ENCODE measurements around the gene IDI1. TPM values are rescaled to one million over a fixed set of nuclear protein-coding genes. Genes with fewer than 3 reads are reported as not detected.

The IDI1 gene
- 112 and 135 TPM in 2 replicates for total RNA-seq

DNA sequence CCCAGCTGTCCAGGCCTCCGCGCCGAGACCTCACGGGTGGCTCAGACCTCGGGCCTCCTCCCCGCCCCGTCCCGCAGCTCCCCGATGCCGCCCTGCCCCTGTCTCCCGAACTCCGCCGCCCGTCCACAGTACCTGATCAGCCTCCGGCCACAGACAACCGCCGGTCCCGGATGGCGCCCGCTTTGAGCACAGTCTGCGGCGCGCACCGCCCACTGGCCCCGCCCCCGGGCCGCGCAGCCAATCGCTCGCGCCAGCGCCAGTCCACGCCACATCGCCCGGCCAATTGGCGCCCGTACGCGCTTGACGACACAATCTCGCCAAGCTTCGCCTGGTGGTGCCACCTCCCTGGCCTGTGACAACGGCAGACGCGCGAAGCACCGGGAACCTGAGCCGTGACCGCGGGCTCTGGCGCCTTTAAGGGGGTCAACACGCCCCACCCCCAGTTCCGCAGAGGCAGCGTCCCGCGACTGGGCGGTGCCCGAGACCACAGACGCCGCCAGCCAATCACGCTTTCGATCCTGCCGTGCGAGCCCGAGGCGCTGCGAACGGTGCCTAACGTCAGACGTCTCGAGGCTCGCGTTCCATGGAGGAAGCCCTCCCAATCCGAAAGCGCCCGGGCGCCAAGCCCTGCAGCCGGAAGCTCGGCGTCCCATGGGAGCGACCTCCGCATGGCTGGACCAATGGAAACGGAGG, at the start of gene IDI1:
Gene IDI1 (minus strand): TSS at position 388 of the 693 bp plus-strand sequence. CDS start 116 bp downstream, at position 272.

GRCh38 chr10:1056326-1057105, 7.6 kb upstream of the IDI1 start, which contains the start of gene WDR37:
Gene WDR37, plus strand, starts transcription at chr10:1056385. Its CDS starts 15,771 bp downstream, at chr10:1072156.

GRCh38 chr10:1025683-1026082, 23.2 kb downstream of the IDI1 start, which contains the start of gene IDI2:
Gene IDI2, minus strand, starts transcription at chr10:1025859. Its CDS starts 1,136 bp downstream, at chr10:1024723.

Other genes with a start within 250 kb of the IDI1 start
- gene LARP4B, start 117.4 kb downstream of the IDI1 start, total RNA-seq, result 42.6 and 59.4 TPM in 2 replicates
- gene GTPBP4, start 60.7 kb downstream of the IDI1 start, total RNA-seq, result 32.0 and 37.9 TPM in 2 replicates
- gene IDI2, start 23.3 kb downstream of the IDI1 start, total RNA-seq, result under 0.01 TPM in 1 of 2 replicates, not detected in the other
- gene WDR37, start 7.3 kb upstream of the IDI1 start, total RNA-seq, result 15.4 and 19.7 TPM in 2 replicates

Measured in subcutaneous preadipocyte (primary cell).